Hematopoietic multipotent progenitor cell treated with erythropoietin and hydrocortisone succinate and interleukin-3 and kit ligand, for 17 days (in vitro differentiated cells): ENCODE measurements around the gene C10orf90.

Experiments
- DNase-seq: peaks from one replicate; pipeline ENCODE4 v3.0.0-alpha.2; 2015; ENCODE audit warnings: low spot score

Gene C10orf90

GRCh38 chr10:126549344-126549743, 121.1 kb downstream of the C10orf90 start:
- no peak for DNase-seq

- DNase-seq, result no peak
Observed at GRCh38 chr10:126544565-126544964, 125.9 kb downstream of the C10orf90 start.

GRCh38 chr10:126538439-126539135, 131.9 kb downstream of the C10orf90 start:
- no peak for DNase-seq

- no peak for DNase-seq
Observed at GRCh38 chr10:126536656-126537055, 133.8 kb downstream of the C10orf90 start.

- DNase-seq, result no peak
Observed at GRCh38 chr10:126536148-126536547, 134.3 kb downstream of the C10orf90 start.

- no peak for DNase-seq
Observed at GRCh38 chr10:126533644-126534043, 136.8 kb downstream of the C10orf90 start.

GRCh38 chr10:126528315-126528835, 142.1 kb downstream of the C10orf90 start:
- no peak for DNase-seq

GRCh38 chr10:126527645-126528314, 142.7 kb downstream of the C10orf90 start:
- no peak for DNase-seq

GRCh38 chr10:126525326-126525725, 145.2 kb downstream of the C10orf90 start:
- no peak for DNase-seq

GRCh38 chr10:126524526-126524925, 146.0 kb downstream of the C10orf90 start:
- DNase-seq, result no peak

- DNase-seq, result no peak
Observed at GRCh38 chr10:126523071-126523470, 147.4 kb downstream of the C10orf90 start.

- DNase-seq, result no peak
Observed at GRCh38 chr10:126521399-126521798, 149.1 kb downstream of the C10orf90 start.

GRCh38 chr10:126520751-126521317, 149.7 kb downstream of the C10orf90 start:
- DNase-seq, result no peak

GRCh38 chr10:126519992-126520391, 150.5 kb downstream of the C10orf90 start:
- no peak for DNase-seq

- DNase-seq, result no peak
Observed at GRCh38 chr10:126519185-126519584, 151.3 kb downstream of the C10orf90 start.

GRCh38 chr10:126518218-126519080, 152.0 kb downstream of the C10orf90 start:
- DNase-seq, result no peak

GRCh38 chr10:126516515-126516914, 154.0 kb downstream of the C10orf90 start:
- no peak for DNase-seq

GRCh38 chr10:126511917-126512479, 158.5 kb downstream of the C10orf90 start:
- DNase-seq, result no peak

GRCh38 chr10:126509182-126509581, 161.3 kb downstream of the C10orf90 start:
- no peak for DNase-seq

- DNase-seq, result no peak
Observed at GRCh38 chr10:126508535-126509040, 161.9 kb downstream of the C10orf90 start.

- no peak for DNase-seq
Observed at GRCh38 chr10:126504761-126505112, 165.8 kb downstream of the C10orf90 start.
